ENCODE data around the gene WNT2B. TPM values are rescaled to one million over a fixed set of nuclear protein-coding genes. Genes with fewer than 3 reads are reported as not detected.

WNT2B gene
- total and polyA plus RNA-seq, 10 of the 15 experiments (the other 5 are each of a cell fraction or from before 2014, with no cell fraction given): 0.02 to 1.1 (median 0.14) TPM

- TF ChIP-seq CEBPZ (IDR thresholded peaks at IDR 0.05; ENCODE audit: low read depth, low read length) (no peak), YY1 (IDR thresholded peaks at IDR 0.05; ENCODE audit: low read depth, low read length) (no peak)
Measured at GRCh38 chr1:112518186-112518585, 9.4 kb downstream of the WNT2B start (continued).

DNA sequence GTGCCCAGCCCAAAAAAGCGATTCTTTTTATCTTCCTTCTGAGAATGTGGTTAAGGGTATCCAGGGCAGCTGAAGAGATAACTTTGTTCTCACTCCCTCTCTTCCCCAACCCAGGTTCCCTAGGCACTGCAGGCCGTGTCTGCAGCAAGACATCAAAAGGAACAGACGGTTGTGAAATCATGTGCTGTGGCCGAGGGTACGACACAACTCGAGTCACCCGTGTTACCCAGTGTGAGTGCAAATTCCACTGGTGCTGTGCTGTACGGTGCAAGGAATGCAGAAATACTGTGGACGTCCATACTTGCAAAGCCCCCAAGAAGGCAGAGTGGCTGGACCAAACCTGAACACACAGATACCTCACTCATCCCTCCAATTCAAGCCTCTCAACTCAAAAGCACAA is 11.4 kb downstream of the WNT2B start:
- no peak for ATAC-seq
- ChIA-PET CTCF (no interaction called here), SMC1A (ENCODE audit: uncharacterized antibody, unreplicated experiment) (no interaction called here), RAD21 (ENCODE audit: unreplicated experiment) (no interaction called here), POLR2A (no interaction called here)
- BruUV-seq (replicated peaks): no TSS peak
- H3K79me2 ChIP-seq (ENCODE audit: control insufficient read depth, insufficient read depth, low read length): no peaks in the 10 kb centered on the region
- DNase-seq (ENCODE audit: low read depth, low spot score): no peak
- H3K4me3 ChIP-seq: no peak overlapping the region
- no peaks in the 10 kb centered on the region for H3K27me3 ChIP-seq (replicated peaks in 1 of 2; ENCODE audit: control insufficient read depth in 2 of 2, insufficient read depth in 2 of 2, low read length in 1 of 2)
- no peak for FAIRE-seq
- H3K36me3 ChIP-seq (ENCODE audit: control insufficient read depth in 2 of 2, insufficient read depth in 2 of 2, low read length in 1 of 2): no peaks in the 10 kb centered on the region
- H2AFZ ChIP-seq (ENCODE audit: control insufficient read depth, low read depth, low read length): no peak overlapping the region
- no peaks in the 10 kb centered on the region for H3K9me3 ChIP-seq (replicated peaks; ENCODE audit: control insufficient read depth, insufficient read depth, low read length)
- TF ChIP-seq CBX3 (IDR thresholded peaks at IDR 0.05; ENCODE audit: borderline replicate concordance, low read depth) (no peak), GABPA (IDR thresholded peaks at IDR 0.05; ENCODE audit: low read depth) (no peak), ZNF592 (IDR thresholded peaks at IDR 0.05) (no peak), MTA3 (IDR thresholded peaks at IDR 0.05; ENCODE audit: borderline replicate concordance, low read length) (no peak), USF1 (IDR thresholded peaks at IDR 0.05; ENCODE audit: borderline replicate concordance, extremely low read length, insufficient read depth, low read depth, low read length) (no peak), SMAD5 (IDR thresholded peaks at IDR 0.05; ENCODE audit: low read depth) (no peak), MYC (IDR thresholded peaks at IDR 0.05; ENCODE audit: insufficient read depth, insufficient read length, insufficient replicate concordance, low read length, severe bottlenecking) (no peak)
- WGBS (ENCODE audit: insufficient coverage, insufficient replicate concordance, low lambda C conversion rate, missing lambda C conversion rate): 70% methylated on average over 9 of the region's 9 CpGs
- no peak overlapping the region for H3K9ac ChIP-seq (ENCODE audit: control insufficient read depth, insufficient read depth, low read length)
- no peaks in the 10 kb centered on the region; the same call in 1 of the 2 replicates for H3K4me1 ChIP-seq (ENCODE audit: control insufficient read depth, insufficient read depth, low read length)
- in situ Hi-C loops (cut with MboI): no loop called here
- no peak overlapping the region for H3K4me2 ChIP-seq (ENCODE audit: control insufficient read depth, insufficient read depth)
- H4K20me1 ChIP-seq (ENCODE audit: control insufficient read depth, insufficient read depth): no peaks in the 10 kb centered on the region
- H3K27ac ChIP-seq (ENCODE audit: control insufficient read depth, insufficient read depth): no peak overlapping the region
- intact Hi-C loops (cut with micrococcal nuclease; ENCODE audit: unreplicated experiment): no loop called here
